ENCODE data around the gene ZNRD2.

ZNRD2 gene

GRCh38 chr11:65580031-65580692, 9.9 kb downstream of the ZNRD2 start:
- Mint-ChIP-seq H3K36me3 (ENCODE audit: low read depth) (peaks cover 82% of the 10 kb centered on the region), H3K4me3 (no peak overlapping the region), H3K27ac (peak overlapping the region; percentile 61), H3K9me3 (no peaks in the 10 kb centered on the region), H3K4me1 (ENCODE audit: low read depth) (peaks cover 33% of the 10 kb centered on the region), H3K27me3 (no peaks in the 10 kb centered on the region)
- no peak for DNase-seq

DNA sequence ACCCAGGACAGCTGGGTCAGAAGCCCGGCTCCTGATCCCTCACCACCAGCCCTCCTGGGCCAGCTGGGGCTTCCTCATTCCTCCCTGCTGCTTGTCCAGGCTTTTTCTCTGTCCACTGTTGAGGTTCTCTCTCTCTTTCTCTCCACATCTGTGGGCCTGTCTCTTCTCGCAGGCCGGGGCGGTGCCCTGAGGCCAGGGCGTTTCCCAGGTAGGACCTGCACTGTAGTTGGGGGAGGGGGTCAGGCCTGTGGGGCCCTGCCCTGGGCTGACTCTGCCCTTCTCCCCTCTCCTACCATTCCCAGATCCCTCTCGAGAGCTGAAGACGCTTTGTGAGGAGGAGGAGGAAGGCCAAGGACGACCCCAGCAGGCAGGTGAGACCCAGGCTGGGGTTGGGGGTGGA, 10.5 kb downstream of the ZNRD2 start:
- H3K27me3 Mint-ChIP-seq: no peaks in the 10 kb centered on the region
- no peak overlapping the region for H3K27ac Mint-ChIP-seq
- no peak overlapping the region for H3K4me3 Mint-ChIP-seq
- H3K36me3 Mint-ChIP-seq (ENCODE audit: low read depth): peaks cover 82% of the 10 kb centered on the region
- DNase-seq: no peak
- H3K9me3 Mint-ChIP-seq: no peaks in the 10 kb centered on the region
- H3K4me1 Mint-ChIP-seq (ENCODE audit: low read depth): peaks cover 28% of the 10 kb centered on the region

DNA sequence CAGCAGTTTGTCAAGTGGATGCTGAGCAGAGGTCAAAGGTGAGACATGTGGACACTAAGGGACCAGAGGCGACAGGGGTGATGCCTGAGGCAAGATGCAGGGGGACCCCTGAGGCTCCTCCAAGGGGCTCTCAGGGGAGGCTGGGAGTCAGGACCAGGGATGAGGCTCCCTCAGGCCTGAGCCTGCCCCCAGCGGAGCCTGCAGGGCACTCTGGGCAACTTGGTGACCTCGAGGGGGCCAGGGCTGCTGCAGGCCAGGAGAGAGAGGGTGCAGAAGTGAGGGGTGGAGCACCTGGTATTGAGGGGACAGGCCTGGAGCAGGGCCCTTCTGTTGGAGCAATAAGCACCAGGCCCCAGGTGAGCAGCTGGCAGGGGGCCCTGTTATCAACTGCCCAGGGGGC, 11.7 kb downstream of the ZNRD2 start:
- Mint-ChIP-seq H3K27ac (peak overlapping the region; percentile 63), H3K9me3 (no peaks in the 10 kb centered on the region), H3K36me3 (ENCODE audit: low read depth) (peaks cover 85% of the 10 kb centered on the region), H3K4me3 (no peak overlapping the region), H3K4me1 (ENCODE audit: low read depth) (peaks cover 34% of the 10 kb centered on the region), H3K27me3 (no peaks in the 10 kb centered on the region)
- no peak for DNase-seq

DNA sequence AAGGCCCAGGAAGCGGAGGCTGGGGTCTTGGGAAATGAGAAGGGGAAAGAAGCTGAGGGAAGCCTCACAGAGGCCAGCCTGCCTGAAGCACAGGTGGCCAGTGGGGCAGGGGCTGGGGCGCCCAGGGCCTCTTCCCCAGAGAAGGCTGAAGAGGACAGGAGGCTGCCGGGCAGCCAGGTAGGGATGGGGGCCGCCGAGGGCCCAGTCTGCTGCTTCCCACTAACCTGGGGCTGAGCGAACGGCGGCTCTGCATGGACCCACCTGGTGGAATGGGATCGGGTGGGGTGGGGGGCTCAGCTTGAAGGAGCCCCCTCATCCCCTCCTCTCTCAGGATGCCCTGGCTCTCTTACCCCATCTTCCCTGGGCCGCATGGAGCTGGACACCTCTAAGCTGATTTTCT, 13.3 kb downstream of the ZNRD2 start:
- Mint-ChIP-seq H3K9me3 (no peaks in the 10 kb centered on the region), H3K36me3 (ENCODE audit: low read depth) (peaks cover 90% of the 10 kb centered on the region), H3K27me3 (no peaks in the 10 kb centered on the region), H3K4me1 (ENCODE audit: low read depth) (peaks cover 37% of the 10 kb centered on the region), H3K4me3 (no peak overlapping the region), H3K27ac (peak overlapping the region; percentile 68)
- DNase-seq: no peak

- H3K4me1 Mint-ChIP-seq (ENCODE audit: low read depth): peaks cover 40% of the 10 kb centered on the region
- H3K4me3 Mint-ChIP-seq: no peak overlapping the region
- peaks cover 92% of the 10 kb centered on the region for H3K36me3 Mint-ChIP-seq (ENCODE audit: low read depth)
- H3K27me3 Mint-ChIP-seq: no peaks in the 10 kb centered on the region
- DNase-seq: no peak
- H3K27ac Mint-ChIP-seq: peak overlapping the region; percentile 52
- H3K9me3 Mint-ChIP-seq: no peaks in the 10 kb centered on the region
Measured at GRCh38 chr11:65584106-65584505, 13.8 kb downstream of the ZNRD2 start.

GRCh38 chr11:65584723-65585171, 14.5 kb downstream of the ZNRD2 start:
- Mint-ChIP-seq H3K27ac (no peak overlapping the region), H3K4me1 (ENCODE audit: low read depth) (peaks cover 44% of the 10 kb centered on the region), H3K36me3 (ENCODE audit: low read depth) (peaks cover 89% of the 10 kb centered on the region)

GRCh38 chr11:65585396-65586246, 15.3 kb downstream of the ZNRD2 start:
- Mint-ChIP-seq H3K4me1 (ENCODE audit: low read depth) (peaks cover 45% of the 10 kb centered on the region), H3K4me3 (no peak overlapping the region), H3K27me3 (no peaks in the 10 kb centered on the region), H3K36me3 (ENCODE audit: low read depth) (peaks cover 89% of the 10 kb centered on the region), H3K9me3 (no peaks in the 10 kb centered on the region), H3K27ac (peak overlapping the region; percentile 77)
- no peak for DNase-seq

More at GRCh38 chr11:65584723-65585171, 14.5 kb downstream of the ZNRD2 start:
- DNase-seq: no peak
- H3K4me3 Mint-ChIP-seq: no peak overlapping the region
- no peaks in the 10 kb centered on the region for H3K27me3 Mint-ChIP-seq
- H3K9me3 Mint-ChIP-seq: no peaks in the 10 kb centered on the region

DNA sequence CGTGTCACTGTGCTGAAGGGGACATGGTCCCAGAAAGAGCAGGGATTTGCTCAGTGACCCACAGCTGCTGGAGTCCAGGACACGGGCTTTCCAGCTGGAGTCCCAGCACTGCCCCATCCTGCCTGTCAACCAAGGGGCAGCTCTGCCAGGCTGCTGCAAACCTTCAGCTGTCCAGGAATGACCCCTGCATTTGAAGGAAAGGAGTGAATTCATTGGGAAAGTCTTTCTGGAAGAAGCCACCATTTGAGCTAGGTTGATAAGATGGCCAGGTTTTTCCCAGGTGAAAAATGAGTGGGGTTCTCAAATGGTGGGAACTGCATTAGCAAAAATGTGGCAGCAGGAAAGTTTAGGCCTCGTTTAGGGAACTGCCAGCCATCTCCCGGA, 16.0 kb downstream of the ZNRD2 start:
- Mint-ChIP-seq H3K27me3 (no peaks in the 10 kb centered on the region), H3K4me1 (ENCODE audit: low read depth) (peaks cover 43% of the 10 kb centered on the region), H3K4me3 (peak overlapping the region; percentile 10), H3K27ac (peak overlapping the region; percentile 77), H3K36me3 (ENCODE audit: low read depth) (peaks cover 88% of the 10 kb centered on the region), H3K9me3 (no peaks in the 10 kb centered on the region)
- no peak for DNase-seq

DNA sequence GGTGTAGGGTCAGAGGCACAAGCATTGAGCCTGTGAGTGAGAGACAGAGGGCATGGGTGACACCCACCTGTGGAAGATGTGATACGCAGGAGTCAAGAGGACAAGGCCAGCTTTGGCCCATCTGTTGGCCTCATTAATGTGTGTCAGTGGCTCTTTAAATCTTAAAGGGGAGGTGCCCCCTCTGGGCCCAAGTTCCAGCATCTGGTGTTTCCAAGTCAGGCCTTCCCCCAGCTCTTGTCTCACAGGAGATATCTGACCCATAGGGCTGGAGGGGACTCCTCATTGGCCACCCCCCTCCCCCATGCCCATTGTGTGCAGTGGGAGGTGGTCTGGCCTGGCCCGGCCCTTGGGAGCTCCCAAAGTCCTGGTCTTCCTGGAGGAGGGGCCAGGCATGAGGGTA, 16.4 kb downstream of the ZNRD2 start:
- H3K9me3 Mint-ChIP-seq: no peaks in the 10 kb centered on the region
- no peak for DNase-seq
- peak overlapping the region; percentile 10 for H3K4me3 Mint-ChIP-seq
- H3K36me3 Mint-ChIP-seq (ENCODE audit: low read depth): peaks cover 87% of the 10 kb centered on the region
- H3K4me1 Mint-ChIP-seq (ENCODE audit: low read depth): peaks cover 43% of the 10 kb centered on the region
- peak overlapping the region; percentile 77 for H3K27ac Mint-ChIP-seq
- no peaks in the 10 kb centered on the region for H3K27me3 Mint-ChIP-seq

- Mint-ChIP-seq H3K27ac (peak overlapping the region; percentile 89), H3K36me3 (ENCODE audit: low read depth) (peaks cover 81% of the 10 kb centered on the region), H3K4me3 (peak overlapping the region; percentile 70), H3K27me3 (no peaks in the 10 kb centered on the region), H3K4me1 (ENCODE audit: low read depth) (peaks cover 40% of the 10 kb centered on the region), H3K9me3 (no peaks in the 10 kb centered on the region)
- DNase-seq: peak; percentile 80
Measured at GRCh38 chr11:65588199-65589054, 18.1 kb downstream of the ZNRD2 start.

DNA sequence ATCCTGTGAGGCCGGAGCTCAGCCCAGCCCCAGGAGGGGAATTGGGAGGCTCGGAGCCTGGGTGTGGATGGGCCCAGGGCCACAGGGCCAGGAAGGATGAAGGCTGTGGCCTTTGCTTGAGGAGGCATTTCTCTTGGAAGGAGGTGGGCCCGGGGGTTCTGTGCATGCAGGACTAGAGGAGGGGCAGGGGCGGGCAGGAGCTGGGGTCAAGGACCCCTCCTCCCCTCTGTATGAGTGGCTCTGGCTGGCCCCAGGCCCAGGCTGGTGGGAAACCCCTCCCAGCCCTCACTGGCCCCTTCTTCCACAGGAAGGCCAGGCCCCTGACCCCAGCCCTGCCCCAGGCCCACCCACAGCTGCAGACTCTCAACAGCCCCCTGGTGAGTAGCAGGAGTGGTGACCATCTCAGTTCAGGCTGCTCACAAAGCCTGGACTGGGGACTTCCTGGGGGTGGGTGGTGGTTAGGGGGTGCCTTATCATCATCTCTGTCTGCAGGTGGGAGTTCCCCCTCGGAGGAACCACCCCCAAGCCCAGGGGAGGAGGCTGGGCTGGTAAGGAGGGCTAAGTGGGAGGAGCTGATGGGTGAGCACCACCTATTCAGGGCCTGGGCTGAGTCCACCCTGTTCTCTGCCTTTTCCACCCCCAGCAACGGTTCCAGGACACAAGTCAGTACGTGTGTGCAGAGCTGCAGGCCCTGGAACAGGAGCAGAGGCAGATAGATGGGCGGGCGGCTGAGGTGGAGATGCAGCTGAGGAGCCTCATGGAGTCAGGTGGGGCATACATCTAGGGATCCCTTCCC, 19.4 kb downstream of the ZNRD2 start:
- H3K27me3 Mint-ChIP-seq: no peaks in the 10 kb centered on the region
- peaks cover 46% of the 10 kb centered on the region for H3K4me1 Mint-ChIP-seq (ENCODE audit: low read depth)
- H3K9me3 Mint-ChIP-seq: no peaks in the 10 kb centered on the region
- no peak overlapping the region for H3K4me3 Mint-ChIP-seq
- DNase-seq: peak; percentile 59
- peak overlapping the region; percentile 89 for H3K27ac Mint-ChIP-seq
- peaks cover 75% of the 10 kb centered on the region for H3K36me3 Mint-ChIP-seq (ENCODE audit: low read depth)

- Mint-ChIP-seq H3K27me3 (no peaks in the 10 kb centered on the region), H3K4me1 (ENCODE audit: low read depth) (peaks cover 51% of the 10 kb centered on the region), H3K27ac (peak overlapping the region; percentile 79), H3K4me3 (no peak overlapping the region), H3K9me3 (no peaks in the 10 kb centered on the region), H3K36me3 (ENCODE audit: low read depth) (peaks cover 75% of the 10 kb centered on the region)
- DNase-seq: no peak
Measured at GRCh38 chr11:65590240-65590738, 20.0 kb downstream of the ZNRD2 start.

DNA sequence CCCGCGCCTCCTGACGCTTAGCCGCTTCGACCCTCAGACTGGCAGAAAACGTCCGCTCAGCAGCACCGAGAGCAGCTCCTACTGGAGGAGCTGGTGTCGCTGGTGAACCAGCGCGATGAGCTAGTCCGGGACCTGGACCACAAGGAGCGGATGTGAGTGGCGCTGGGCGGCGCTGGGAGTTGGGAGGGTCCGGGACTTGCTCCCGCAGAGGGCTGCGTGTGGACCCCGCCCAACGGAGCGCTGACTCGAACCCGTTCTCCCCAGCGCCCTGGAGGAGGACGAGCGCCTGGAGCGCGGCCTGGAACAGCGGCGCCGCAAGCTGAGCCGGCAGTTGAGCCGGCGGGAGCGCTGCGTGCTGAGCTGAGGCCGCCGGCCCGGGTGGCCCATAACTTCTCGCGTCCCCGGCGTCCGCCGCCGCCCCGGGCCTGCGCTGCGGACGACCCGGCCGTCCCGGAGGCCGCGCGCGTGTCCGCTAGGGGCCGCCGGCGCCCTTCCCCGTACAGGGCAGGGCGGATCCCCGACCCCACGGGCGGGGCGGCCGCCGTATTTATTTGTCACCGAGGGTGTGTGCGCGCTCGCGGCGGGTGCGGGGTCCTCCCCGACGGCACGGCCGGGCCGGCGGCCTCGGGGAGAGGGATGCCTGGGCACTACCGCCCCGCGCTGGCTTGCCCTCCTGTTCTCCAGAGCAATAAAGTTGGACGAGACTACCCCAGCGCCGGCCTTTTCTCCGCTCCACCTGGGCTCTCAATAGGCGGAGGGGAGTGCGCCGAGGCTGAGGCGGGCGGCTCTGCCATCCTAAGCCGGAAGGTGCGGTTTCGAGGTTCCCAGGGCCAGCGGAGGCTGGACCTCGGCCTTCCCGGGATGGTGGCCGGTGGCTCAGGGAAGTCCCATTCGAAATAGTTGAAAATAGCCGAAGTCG, 21.9 kb downstream of the ZNRD2 start:
- Mint-ChIP-seq H3K27ac (no peak overlapping the region), H3K36me3 (ENCODE audit: low read depth) (peaks cover 63% of the 10 kb centered on the region), H3K4me1 (ENCODE audit: low read depth) (peaks cover 45% of the 10 kb centered on the region), H3K4me3 (no peak overlapping the region), H3K27me3 (no peaks in the 10 kb centered on the region), H3K9me3 (no peaks in the 10 kb centered on the region)
- DNase-seq: no peak
